Natural killer cell (primary cell): ENCODE results near the gene DCAF10. TPM values are rescaled to one million over a fixed set of nuclear protein-coding genes. Genes with fewer than 3 reads are reported as not detected.

ENCODE experiments used
- ATAC-seq, 3 donors: fragments of 150-1000 bp in 2 of 3; fragments of 200-7000 bp in 1 of 3; cut with Tn5 transposase; 1 replicate in 1 of 3; 2 replicates in 2 of 3; pipeline ENCODE4 v1.10.0; 2021; ENCODE audit warnings: mild to moderate bottlenecking in 2 of 3, moderate library complexity in 2 of 3
- DNase-seq, 2 donors: peaks; one replicate each; pipeline versions ENCODE4 v3.0.0 to v3.0.0-alpha.2; 2013 to 2021; ENCODE audit warnings: mixed read lengths in 1 of 2
- H3K27ac ChIP-seq: one replicate; pipeline ENCODE4 v1.5.1; 2013; ENCODE audit warnings: mild to moderate bottlenecking, low read length
- H3K27me3 ChIP-seq: one replicate; pipeline ENCODE4 v1.6.1; 2013; ENCODE audit warnings: low read length; ENCODE audit not compliant: control insufficient read depth, insufficient read depth
- H3K36me3 ChIP-seq: one replicate; pipeline ENCODE4 v1.6.1; 2013; ENCODE audit warnings: low read length; ENCODE audit not compliant: control insufficient read depth, insufficient read depth
- H3K4me1 ChIP-seq: one replicate; pipeline ENCODE4 v1.6.1; 2013; ENCODE audit warnings: low read length; ENCODE audit not compliant: control insufficient read depth, insufficient read depth
- H3K4me3 ChIP-seq: one replicate; pipeline ENCODE4 v1.5.1; 2013; ENCODE audit warnings: low read length
- H3K9me3 ChIP-seq: one replicate; pipeline ENCODE4 v1.6.1; 2013; ENCODE audit warnings: low read length; ENCODE audit not compliant: control insufficient read depth, insufficient read depth
- H3K27ac Mint-ChIP-seq, 2 donors: one replicate each; pipeline ENCODE4 v1.8.0; 2022; ENCODE audit warnings: mild to moderate bottlenecking in 2 of 2, mixed read lengths in 2 of 2, moderate library complexity in 1 of 2
- H3K27me3 Mint-ChIP-seq, 2 donors: one replicate each; pipeline ENCODE4 v1.8.0; 2022; ENCODE audit warnings: low read depth in 2 of 2, mixed read lengths in 2 of 2
- H3K36me3 Mint-ChIP-seq: one replicate; pipeline ENCODE4 v1.8.0; 2022; ENCODE audit warnings: mixed read lengths
- H3K4me1 Mint-ChIP-seq, 2 donors: one replicate each; pipeline ENCODE4 v1.8.0; 2022; ENCODE audit warnings: mixed read lengths in 2 of 2
- H3K4me3 Mint-ChIP-seq: one replicate; pipeline ENCODE4 v1.8.0; 2022; ENCODE audit warnings: mild to moderate bottlenecking, moderate library complexity, mixed read lengths
- H3K9me3 Mint-ChIP-seq, 2 donors: one replicate each; pipeline ENCODE4 v1.8.0; 2022; ENCODE audit warnings: mixed read lengths in 2 of 2
- CTCF ChIP-seq: fragments of 200-600 bp; IDR thresholded peaks from one replicate; pipeline ENCODE4 v1.8.0; 2022; ENCODE audit warnings: antibody characterized with exemption
- WGBS: methylation state at CpG from one replicate; pipeline ENCODE4 v1.1.7; 2013; ENCODE audit warnings: missing lambda C conversion rate; ENCODE audit not compliant: insufficient coverage; 5-methylcytosine and 5-hydroxymethylcytosine counted together
- intact Hi-C: fragments of 100-400 bp; cut with micrococcal nuclease; formaldehyde crosslinking; loops from one replicate; pipeline ENCODE4 v1.14.2; 2022
- total RNA-seq, 4 donors: library from RNA; stranded (reverse); fragments of 120-200 nt in 1 of 4; gene quantifications; one replicate each; pipeline versions ENCODE4 v1.2.3 to v1.2.4, GENCODE V29; 2013 to 2022

DCAF10 gene
- total RNA-seq, 3 donors from 2014 or later (not counting 1 experiment from before 2014, with no cell fraction given), result 12.9 to 21.0 (median 18.5) TPM

- Histone ChIP-seq H3K4me3 (no peak overlapping the region), H3K27ac (no peak overlapping the region), H3K27me3 (no peaks in the 10 kb centered on the region), H3K9me3 (no peaks in the 10 kb centered on the region), H3K36me3 (no peaks in the 10 kb centered on the region), H3K4me1 (no peaks in the 10 kb centered on the region)
- TF ChIP-seq CTCF, result no peak
- ATAC-seq (no peak), DNase-seq (no peak)
- 88% methylated on average over 3 of the region's 4 CpGs for WGBS
- H3K4me3 Mint-ChIP-seq, result no peak overlapping the region
- no peak overlapping the region for H3K27ac Mint-ChIP-seq
- peaks cover 0 to 13% of the 10 kb centered on the region in 2 donors for H3K4me1 Mint-ChIP-seq
- H3K36me3 Mint-ChIP-seq, result no peaks in the 10 kb centered on the region
- intact Hi-C loops, result loop anchor here (5.0 kb wide), 2 partner anchors 157 to 252 kb away; partner anchors contain the start of gene SHB
- no peaks in the 10 kb centered on the region for H3K9me3 Mint-ChIP-seq
- no peaks in the 10 kb centered on the region for H3K27me3 Mint-ChIP-seq
Measured at GRCh38 chr9:37910271-37910670, 109.7 kb downstream of the DCAF10 start.

- intact Hi-C loops, result loop anchor here (5.0 kb wide), 2 partner anchors 156 to 251 kb away; partner anchors contain the start of gene SHB
Measured at GRCh38 chr9:37911271-37911681, 110.7 kb downstream of the DCAF10 start.

GRCh38 chr9:37913480-37914153 is 113.0 kb downstream of the DCAF10 start:
- Histone ChIP-seq H3K36me3 (no peaks in the 10 kb centered on the region), H3K4me3 (no peak overlapping the region), H3K27me3 (no peaks in the 10 kb centered on the region), H3K9me3 (no peaks in the 10 kb centered on the region), H3K4me1 (peaks cover 13% of the 10 kb centered on the region), H3K27ac (no peak overlapping the region)
- WGBS, result 53% methylated on average over 11 of the region's 11 CpGs
- peak; percentile 88 to 95 (median 91) for ATAC-seq
- Mint-ChIP-seq H3K36me3 (no peaks in the 10 kb centered on the region), H3K4me3 (no peak overlapping the region), H3K4me1 (peaks cover 18 to 26% of the 10 kb centered on the region in 2 donors), H3K9me3 (no peaks in the 10 kb centered on the region), H3K27ac (no peak overlapping the region), H3K27me3 (no peaks in the 10 kb centered on the region)
- TF ChIP-seq CTCF, result peak; percentile 97
- DNase-seq, result peak; percentile 80 to 85
- intact Hi-C loops, result loop anchor here (1.0 to 5.0 kb wide), 6 partner anchors 154 to 520 kb away; partner anchors contain the start of gene SHB

More at GRCh38 chr9:37911271-37911681, 110.7 kb downstream of the DCAF10 start:
- no peak for DNase-seq
- H3K36me3 ChIP-seq, result no peaks in the 10 kb centered on the region
- no peaks in the 10 kb centered on the region for H3K27me3 Mint-ChIP-seq
- peaks cover 0 to 9% of the 10 kb centered on the region in 2 donors for H3K4me1 Mint-ChIP-seq
- no peaks in the 10 kb centered on the region for H3K9me3 ChIP-seq
- no peak overlapping the region for H3K27ac ChIP-seq
- ATAC-seq, result no peak
- no peaks in the 10 kb centered on the region for H3K9me3 Mint-ChIP-seq
- H3K36me3 Mint-ChIP-seq, result no peaks in the 10 kb centered on the region
- no peak for TF ChIP-seq CTCF
- H3K4me3 ChIP-seq, result no peak overlapping the region
- H3K27ac Mint-ChIP-seq, result no peak overlapping the region
- H3K4me3 Mint-ChIP-seq, result no peak overlapping the region
- H3K4me1 ChIP-seq, result no peaks in the 10 kb centered on the region
- H3K27me3 ChIP-seq, result no peaks in the 10 kb centered on the region
- WGBS, result 88% methylated on average over 6 of the region's 6 CpGs
